Neural cell (in vitro differentiated cells): Measurements from ENCODE around the gene ARPC5L.

Experiments used
- EZH2 ChIP-seq: fragments of 200-600, 300-800 bp; shearing (Covaris generic), sonication (generic); IDR thresholded peaks from 2 replicates; pipeline ENCODE4 v1.6.1; 2014; ENCODE audit warnings: antibody characterized with exemption, low read length, borderline replicate concordance, mild to moderate bottlenecking; ENCODE audit not compliant: insufficient read depth, poor library complexity, severe bottlenecking
- POLR2AphosphoS5 ChIP-seq: IDR thresholded peaks from 2 replicates; pipeline ENCODE4 v1.6.1; 2012
- RAD21 ChIP-seq: fragments of 450-650 bp; conservative IDR thresholded peaks from 2 replicates; pipeline ENCODE4 v1.6.1; 2014; ENCODE audit warnings: antibody characterized with exemption, mild to moderate bottlenecking, moderate library complexity
- TF ChIP-seq, protein P1 (sequence below): IDR thresholded peaks from 2 replicates; pipeline ENCODE4 v1.6.1; 2012; ENCODE audit warnings: borderline replicate concordance
- TF ChIP-seq, protein P2 (sequence below): fragments of 450-650 bp; IDR thresholded peaks from 2 replicates; pipeline ENCODE4 v1.5.1; 2014; ENCODE audit warnings: antibody characterized with exemption, mild to moderate bottlenecking, moderate library complexity; ENCODE audit not compliant: poor library complexity, severe bottlenecking

DNA sequence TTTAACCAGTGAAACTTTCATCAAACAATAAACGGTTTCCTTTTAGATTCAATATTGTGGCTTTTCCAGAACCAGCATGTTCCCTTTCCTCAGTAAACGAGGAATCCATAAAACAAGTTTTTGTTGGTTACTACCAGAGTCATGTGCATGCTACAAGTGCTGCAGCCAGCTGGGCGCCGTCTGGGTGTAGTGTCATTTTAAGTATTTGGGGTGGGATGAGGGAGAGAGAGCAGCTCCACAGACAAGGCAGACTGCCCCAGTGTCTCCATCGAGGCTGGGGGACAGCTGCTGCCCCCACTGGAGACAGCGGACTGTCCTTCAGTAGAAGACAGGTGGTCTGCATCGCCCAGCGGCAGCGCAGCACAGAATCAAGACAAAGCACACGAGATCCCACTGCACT lies 17.3 kb downstream of the ARPC5L start:
- TF ChIP-seq, protein P1, sequence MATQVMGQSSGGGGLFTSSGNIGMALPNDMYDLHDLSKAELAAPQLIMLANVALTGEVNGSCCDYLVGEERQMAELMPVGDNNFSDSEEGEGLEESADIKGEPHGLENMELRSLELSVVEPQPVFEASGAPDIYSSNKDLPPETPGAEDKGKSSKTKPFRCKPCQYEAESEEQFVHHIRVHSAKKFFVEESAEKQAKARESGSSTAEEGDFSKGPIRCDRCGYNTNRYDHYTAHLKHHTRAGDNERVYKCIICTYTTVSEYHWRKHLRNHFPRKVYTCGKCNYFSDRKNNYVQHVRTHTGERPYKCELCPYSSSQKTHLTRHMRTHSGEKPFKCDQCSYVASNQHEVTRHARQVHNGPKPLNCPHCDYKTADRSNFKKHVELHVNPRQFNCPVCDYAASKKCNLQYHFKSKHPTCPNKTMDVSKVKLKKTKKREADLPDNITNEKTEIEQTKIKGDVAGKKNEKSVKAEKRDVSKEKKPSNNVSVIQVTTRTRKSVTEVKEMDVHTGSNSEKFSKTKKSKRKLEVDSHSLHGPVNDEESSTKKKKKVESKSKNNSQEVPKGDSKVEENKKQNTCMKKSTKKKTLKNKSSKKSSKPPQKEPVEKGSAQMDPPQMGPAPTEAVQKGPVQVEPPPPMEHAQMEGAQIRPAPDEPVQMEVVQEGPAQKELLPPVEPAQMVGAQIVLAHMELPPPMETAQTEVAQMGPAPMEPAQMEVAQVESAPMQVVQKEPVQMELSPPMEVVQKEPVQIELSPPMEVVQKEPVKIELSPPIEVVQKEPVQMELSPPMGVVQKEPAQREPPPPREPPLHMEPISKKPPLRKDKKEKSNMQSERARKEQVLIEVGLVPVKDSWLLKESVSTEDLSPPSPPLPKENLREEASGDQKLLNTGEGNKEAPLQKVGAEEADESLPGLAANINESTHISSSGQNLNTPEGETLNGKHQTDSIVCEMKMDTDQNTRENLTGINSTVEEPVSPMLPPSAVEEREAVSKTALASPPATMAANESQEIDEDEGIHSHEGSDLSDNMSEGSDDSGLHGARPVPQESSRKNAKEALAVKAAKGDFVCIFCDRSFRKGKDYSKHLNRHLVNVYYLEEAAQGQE: no peak
- TF ChIP-seq, protein P2, sequence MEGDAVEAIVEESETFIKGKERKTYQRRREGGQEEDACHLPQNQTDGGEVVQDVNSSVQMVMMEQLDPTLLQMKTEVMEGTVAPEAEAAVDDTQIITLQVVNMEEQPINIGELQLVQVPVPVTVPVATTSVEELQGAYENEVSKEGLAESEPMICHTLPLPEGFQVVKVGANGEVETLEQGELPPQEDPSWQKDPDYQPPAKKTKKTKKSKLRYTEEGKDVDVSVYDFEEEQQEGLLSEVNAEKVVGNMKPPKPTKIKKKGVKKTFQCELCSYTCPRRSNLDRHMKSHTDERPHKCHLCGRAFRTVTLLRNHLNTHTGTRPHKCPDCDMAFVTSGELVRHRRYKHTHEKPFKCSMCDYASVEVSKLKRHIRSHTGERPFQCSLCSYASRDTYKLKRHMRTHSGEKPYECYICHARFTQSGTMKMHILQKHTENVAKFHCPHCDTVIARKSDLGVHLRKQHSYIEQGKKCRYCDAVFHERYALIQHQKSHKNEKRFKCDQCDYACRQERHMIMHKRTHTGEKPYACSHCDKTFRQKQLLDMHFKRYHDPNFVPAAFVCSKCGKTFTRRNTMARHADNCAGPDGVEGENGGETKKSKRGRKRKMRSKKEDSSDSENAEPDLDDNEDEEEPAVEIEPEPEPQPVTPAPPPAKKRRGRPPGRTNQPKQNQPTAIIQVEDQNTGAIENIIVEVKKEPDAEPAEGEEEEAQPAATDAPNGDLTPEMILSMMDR: no peak
- no peak for TF ChIP-seq RAD21
- TF ChIP-seq POLR2AphosphoS5: no peak
- no peak for TF ChIP-seq EZH2
